ENCODE data around the gene DHX16.

Gene DHX16

DNA sequence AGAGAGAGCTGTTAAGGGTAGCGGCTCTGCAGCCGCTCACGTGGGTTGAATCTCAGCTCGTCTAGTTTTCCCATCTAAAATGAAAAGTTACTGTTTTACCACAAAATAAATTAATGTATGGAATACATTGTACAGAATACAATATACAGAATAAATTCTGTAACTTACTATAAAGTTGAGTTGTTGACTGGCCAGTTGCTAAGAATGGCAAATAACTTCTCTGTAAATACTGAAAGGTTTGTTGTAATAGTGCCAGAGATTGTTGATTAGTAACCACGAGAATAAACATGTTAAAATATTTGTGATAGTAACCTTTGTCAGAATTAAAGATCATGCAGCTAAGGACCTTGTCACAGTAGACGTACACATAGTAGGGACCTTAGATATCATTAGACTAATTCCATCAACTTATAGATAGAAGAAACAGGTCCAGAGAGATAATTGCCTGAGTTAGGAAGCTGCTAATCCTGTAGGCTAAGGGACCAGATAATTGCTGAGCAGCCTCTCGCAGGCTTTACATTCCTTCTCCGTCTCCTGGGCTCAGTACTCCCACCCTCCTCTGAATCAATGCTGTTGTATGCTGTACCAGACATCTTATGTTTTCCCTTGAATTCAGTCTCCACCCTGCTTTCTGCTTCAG is 18.5 kb upstream of the DHX16 start:
- DNase-seq (ENCODE audit: low read depth): no peak

GRCh38 chr6:30690403-30691207 is 17.8 kb upstream of the DHX16 start, which contains the start of gene NRM:
Gene NRM, minus strand, starts transcription at chr6:30690984. Its CDS starts 10 bp downstream, at chr6:30690974.
- peak; percentile 61 for DNase-seq (ENCODE audit: low read depth)

DNA sequence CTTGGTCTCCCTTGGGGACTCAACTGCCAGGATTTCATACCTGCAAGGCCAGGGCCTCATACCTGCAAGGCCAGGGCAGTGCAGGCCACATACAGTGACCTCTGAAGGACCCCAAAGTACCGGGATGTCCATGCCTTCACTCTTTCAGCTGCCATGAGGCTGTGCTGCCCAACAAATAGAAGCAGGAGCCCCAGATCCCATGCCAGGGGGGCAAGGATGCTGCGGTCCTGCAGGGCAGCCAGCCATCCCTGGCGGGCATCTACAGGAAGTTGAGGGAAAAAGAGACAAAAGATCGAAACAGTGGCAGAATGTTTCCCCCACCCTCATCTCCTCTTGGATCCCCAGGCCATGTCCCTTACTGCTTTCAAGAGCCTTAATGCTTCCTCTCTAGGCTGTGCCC is 17.2 kb upstream of the DHX16 start:
- DNase-seq (ENCODE audit: low read depth): no peak

- DNase-seq (ENCODE audit: low read depth): no peak
These were observed 16.4 kb upstream of the DHX16 start for GRCh38 chr6:30689022-30689865.

GRCh38 chr6:30688569-30688968 is 15.8 kb upstream of the DHX16 start:
- no peak for DNase-seq (ENCODE audit: low read depth)

- DNase-seq (ENCODE audit: low read depth): no peak
These were observed 15.0 kb upstream of the DHX16 start for GRCh38 chr6:30687659-30688431.

DNA sequence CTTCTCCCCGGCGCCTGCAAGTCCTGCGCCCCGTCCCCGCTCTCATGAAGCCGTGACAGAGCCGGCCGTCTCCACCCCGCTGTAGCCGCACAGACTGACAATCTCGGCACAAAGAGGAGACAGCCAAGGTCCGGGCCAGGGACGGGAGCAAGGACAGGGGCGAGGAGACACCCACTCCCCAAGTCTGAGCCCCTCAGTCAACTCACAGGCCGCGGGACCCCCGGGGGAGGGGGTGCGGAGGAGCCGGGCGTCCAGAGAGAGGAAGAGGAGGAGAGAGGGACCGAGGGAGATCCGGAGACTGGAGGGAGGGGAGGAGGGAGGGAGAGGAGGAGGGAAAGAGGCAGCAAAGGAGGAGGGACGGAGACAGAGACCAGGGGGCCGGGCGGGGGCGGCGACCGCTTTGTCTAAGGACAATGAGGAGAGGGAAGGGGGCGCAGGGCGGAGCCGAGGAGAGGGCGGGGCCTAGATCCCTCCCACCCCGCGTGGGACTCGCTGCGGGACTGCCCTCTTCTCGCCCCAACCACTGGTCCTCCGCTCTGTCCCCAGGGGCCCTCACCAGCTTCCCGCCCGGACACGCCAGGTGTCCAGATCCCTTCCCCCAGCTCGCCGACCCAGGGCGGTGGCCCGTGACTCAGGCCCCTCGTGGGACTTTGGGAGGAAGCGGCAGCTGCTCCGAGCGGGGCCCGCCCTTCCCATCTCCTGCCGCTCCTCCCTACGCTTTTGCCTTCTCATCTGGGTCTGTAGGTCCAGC is 14.3 kb upstream of the DHX16 start:
- peak; percentile 98 for DNase-seq (ENCODE audit: low read depth)

GRCh38 chr6:30686009-30686907 is 13.5 kb upstream of the DHX16 start, which contains the start of gene PPP1R18:
Gene PPP1R18, minus strand, starts transcription at chr6:30686645. Its CDS starts 627 bp downstream, at chr6:30686018.
- DNase-seq (ENCODE audit: low read depth): no peak

- no peak for DNase-seq (ENCODE audit: low read depth)
These were observed 12.6 kb upstream of the DHX16 start for GRCh38 chr6:30685157-30686008.

GRCh38 chr6:30684386-30685156 is 11.8 kb upstream of the DHX16 start:
- no peak for DNase-seq (ENCODE audit: low read depth)

DNA sequence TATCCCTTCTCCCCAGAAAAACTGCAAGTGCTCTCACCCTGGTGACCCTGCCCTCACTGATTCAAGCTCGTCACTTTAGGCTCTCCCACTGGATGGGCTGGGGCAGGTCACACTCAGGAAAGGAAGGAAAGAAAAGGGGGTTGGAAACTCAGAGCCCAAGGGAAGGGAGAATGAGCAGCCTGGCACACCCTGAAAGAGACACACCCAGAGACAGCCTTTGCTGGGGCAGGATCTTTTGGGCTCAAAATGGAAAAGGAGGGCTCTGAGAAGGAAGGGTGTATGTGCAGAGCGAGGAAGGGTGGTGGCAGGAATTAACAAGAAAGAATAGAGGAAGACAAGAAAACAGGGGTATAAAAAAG is 11.2 kb upstream of the DHX16 start:
- DNase-seq (ENCODE audit: low read depth): no peak

DNA sequence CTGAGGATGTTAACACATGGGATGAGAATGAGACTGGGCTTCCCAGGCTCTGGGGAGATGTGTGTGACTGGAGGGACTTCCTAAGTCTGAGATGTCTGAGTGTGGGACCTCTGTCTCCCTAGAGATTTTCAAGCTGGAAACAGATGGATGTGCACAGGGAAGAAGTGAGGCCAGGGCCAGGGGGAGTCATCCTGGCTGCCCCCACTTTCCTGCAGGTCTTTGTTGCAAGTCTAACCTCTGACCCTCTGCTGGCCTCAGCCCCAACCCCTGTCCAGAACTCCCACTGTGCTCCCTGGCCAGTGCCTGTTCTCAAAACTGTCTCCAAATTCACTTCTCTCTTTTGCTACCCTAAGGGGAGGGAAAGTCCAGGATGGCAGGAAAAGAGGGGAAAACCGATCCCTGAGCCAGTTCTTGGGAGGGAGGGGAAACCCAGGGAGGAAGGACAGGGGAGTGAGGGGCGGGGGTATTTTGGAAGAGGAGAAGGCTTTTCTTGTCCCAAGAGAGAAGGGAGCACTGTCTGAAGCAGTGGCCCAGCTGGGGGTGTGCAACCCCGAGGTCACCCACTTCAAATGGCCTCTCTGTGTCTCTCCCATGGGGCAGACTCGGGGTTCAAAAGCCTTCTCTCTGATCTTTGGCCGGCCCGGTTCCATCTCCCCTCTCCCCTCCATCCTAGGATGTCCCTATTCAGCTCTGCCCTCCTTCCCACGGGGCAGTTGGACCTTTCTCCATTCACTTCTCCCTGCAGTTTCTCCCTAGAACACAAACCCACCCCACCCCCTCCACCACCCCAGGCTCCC is 10.6 kb upstream of the DHX16 start:
- no peak for DNase-seq (ENCODE audit: low read depth)

GRCh38 chr6:30682143-30683117 is 9.6 kb upstream of the DHX16 start:
- DNase-seq (ENCODE audit: low read depth): no peak

DNA sequence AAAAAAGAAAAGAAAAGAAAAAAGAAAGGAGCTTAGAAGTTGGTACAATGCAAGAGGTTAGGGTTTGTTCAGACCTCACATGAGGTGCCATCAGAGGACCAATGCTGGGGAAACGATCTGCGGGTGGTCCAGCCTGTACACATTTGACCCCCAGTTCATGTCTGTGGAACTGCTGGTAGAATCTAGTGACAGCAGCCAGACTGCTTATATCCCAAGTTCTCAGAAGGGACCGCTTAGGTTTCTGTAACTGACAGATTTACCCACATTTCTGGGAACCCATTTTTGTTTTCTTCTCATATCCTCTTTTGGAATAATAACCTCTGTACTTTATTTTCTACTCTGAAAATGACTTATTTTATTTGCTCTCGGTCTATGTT is 8.9 kb upstream of the DHX16 start:
- no peak for DNase-seq (ENCODE audit: low read depth)

- no peak for DNase-seq (ENCODE audit: low read depth)
These were observed 7.1 kb upstream of the DHX16 start for GRCh38 chr6:30679765-30680535.

All from fibroblast of the conjunctiva (primary cell).